HepG2 (cell line): ENCODE measurements around the gene ZNF277. TPM values are rescaled to one million over a fixed set of nuclear protein-coding genes. Genes with fewer than 3 reads are reported as not detected.

Source experiments
- ATAC-seq: fragments of 200-7000 bp; cut with Tn5 transposase; 3 replicates; pipeline ENCODE4 v1.9.1; 2020; ENCODE audit warnings: mild to moderate bottlenecking, moderate library complexity
- BruUV-seq: library from RNA; stranded (reverse); fragments of 400-500 nt; replicated peaks from 2 replicates; lab custom pipeline; 2021; lab: Mats Ljungman, UMichigan
- CTCF ChIA-PET: fragments of 300-600 bp; formaldehyde crosslinking; extraction: SDS; loops from one replicate; lab custom pipeline; 2021; ENCODE audit warnings: low total read pairs, inconsistent platforms, low intra/inter-chr PET ratio; lab: Yijun Ruan, JAX
- POLR2A ChIA-PET: fragments of 350-600 bp; sonication (Branson Sonifier 250); formaldehyde crosslinking; loops from one replicate; lab custom pipeline; 2020; ENCODE audit warnings: antibody characterized with exemption, inconsistent platforms; lab: Yijun Ruan, JAX
- DNase-seq: peaks from one replicate; pipeline ENCODE4 v3.0.0-alpha.2; 2015; ENCODE audit warnings: low spot score
- FAIRE-seq: peaks from 3 replicates; lab custom pipeline; 2011; peaks lifted over from hg19 to GRCh38; lab: Jason Lieb, UNC
- H2AFZ ChIP-seq: one replicate; pipeline ENCODE4 v1.6.1; 2011; ENCODE audit warnings: low read length, inconsistent platforms
- H3K27ac ChIP-seq: fragments of 300-600 bp; 3 replicates; pipeline ENCODE4 v1.8.0; 2011; ENCODE audit warnings: mixed run types, mild to moderate bottlenecking, mixed read lengths, low read length, inconsistent platforms; ENCODE audit not compliant: insufficient read depth; ENCODE audit errors: extremely low read length
- H3K27me3 ChIP-seq, 2 experiments: fragments of 200-600 bp in 1 of 2; 2 replicates in 1 of 2; 3 replicates in 1 of 2; pipeline versions ENCODE4 v1.6.0 to v1.8.0; 2011; ENCODE audit warnings: low read length in 2 of 2, mild to moderate bottlenecking in 2 of 2, moderate library complexity in 2 of 2, inconsistent platforms in 1 of 2; ENCODE audit not compliant: insufficient read depth in 2 of 2, control insufficient read depth in 1 of 2
- H3K36me3 ChIP-seq, 2 experiments: fragments of 200-600 bp in 1 of 2; replicated peaks in 1 of 2; 2 replicates in 1 of 2; 3 replicates in 1 of 2; pipeline versions ENCODE4 v1.5.1 to v1.8.0; 2011; ENCODE audit warnings: low read length in 2 of 2, inconsistent platforms in 1 of 2; ENCODE audit not compliant: insufficient read depth in 2 of 2, control insufficient read depth in 1 of 2
- H3K4me1 ChIP-seq: 2 replicates; pipeline ENCODE4 v1.5.1; 2012; ENCODE audit warnings: low read length, inconsistent platforms; ENCODE audit not compliant: insufficient read depth
- H3K4me2 ChIP-seq: 2 replicates; pipeline ENCODE4 v1.6.0; 2011; ENCODE audit warnings: low read depth, low read length, inconsistent platforms
- H3K4me3 ChIP-seq, 3 experiments: fragments of 200-600 bp in 1 of 3; sonication (generic), shearing (Covaris generic) in 1 of 3; replicated peaks in 1 of 3; 2 replicates each; pipeline ENCODE4 v1.5.1; 2011 to 2016; ENCODE audit warnings: low read length in 3 of 3, inconsistent platforms in 2 of 3, low read depth in 2 of 3, mild to moderate bottlenecking in 2 of 3, control low read depth in 1 of 3, mixed read lengths in 1 of 3; ENCODE audit not compliant: insufficient read depth in 1 of 3
- H3K79me2 ChIP-seq: one replicate; pipeline ENCODE4 v1.6.1; 2011; ENCODE audit warnings: low read length, inconsistent platforms; ENCODE audit not compliant: insufficient read depth
- H3K9ac ChIP-seq: 2 replicates; pipeline ENCODE4 v1.6.0; 2011; ENCODE audit warnings: mild to moderate bottlenecking, low read depth, low read length, inconsistent platforms; ENCODE audit not compliant: insufficient read depth
- H3K9me3 ChIP-seq: 2 replicates; pipeline ENCODE4 v1.5.1; 2012; ENCODE audit warnings: mild to moderate bottlenecking, low read length
- H4K20me1 ChIP-seq: 2 replicates; pipeline ENCODE4 v1.6.0; 2011; ENCODE audit warnings: inconsistent platforms, mild to moderate bottlenecking, low read length, moderate library complexity; ENCODE audit not compliant: insufficient read depth
- HNF4A ChIP-seq: sonication (generic); formaldehyde crosslinking; IDR thresholded peaks from 2 replicates; pipeline ENCODE4 v1.4.0; 2020; ENCODE audit warnings: missing genetic modification reagents
- MBD4 ChIP-seq: IDR thresholded peaks from 2 replicates; pipeline ENCODE4 v1.6.1; 2012; ENCODE audit warnings: low read length, inconsistent platforms, borderline replicate concordance
- NCOR1 ChIP-seq: fragments of 200-600 bp; sonication (generic); IDR thresholded peaks from 2 replicates; pipeline ENCODE4 v1.7.0; 2017; ENCODE audit warnings: antibody characterized with exemption, low read length, borderline replicate concordance
- ZNF329 ChIP-seq: sonication (generic); formaldehyde crosslinking; IDR thresholded peaks from 2 replicates; pipeline ENCODE4 v1.9.0; 2021; ENCODE audit warnings: low read depth, mild to moderate bottlenecking, missing genetic modification reagents
- ZNF616 ChIP-seq: sonication (generic); formaldehyde crosslinking; IDR thresholded peaks from 2 replicates; pipeline ENCODE4 v1.5.0; 2020; ENCODE audit warnings: low read depth, mild to moderate bottlenecking, missing genetic modification reagents
- ZNF691 ChIP-seq: sonication (generic); formaldehyde crosslinking; IDR thresholded peaks from 2 replicates; pipeline ENCODE4 v1.4.0; 2020; ENCODE audit warnings: missing genetic modification reagents, low read depth, mild to moderate bottlenecking, borderline replicate concordance
- WGBS: methylation state at CpG from one replicate; pipeline ENCODE4 v1.1.6; 2017; ENCODE audit warnings: low lambda C conversion rate; 5-methylcytosine and 5-hydroxymethylcytosine counted together
- in situ Hi-C: cut with HindIII; loops from 2 replicates; pipeline ENCODE4 v1.10.0; 2017; ENCODE audit warnings: low pct_unique_long_range_greater_than_20kb; ENCODE audit not compliant: extremely low pct_ligation_motif_present
- intact Hi-C: fragments of 100-400 bp; cut with micrococcal nuclease; formaldehyde crosslinking; loops from one replicate; pipeline ENCODE4 v1.10.0; 2022; ENCODE audit not compliant: unreplicated experiment
- polyA plus RNA-seq, 8 experiments: library from polyadenylated mRNA; depleted of rRNA in 3 of 8; stranded (reverse) in 7 of 8; unstranded in 1 of 8; fragments of >200 nt; fragmentation: Illumina TruSeq in 4 of 8; extraction: Trizol in 4 of 8; gene quantifications; 2 replicates each; pipeline versions ENCODE4 v1.2.1 to v1.2.3, GENCODE V29; 2011 to 2016; ENCODE audit warnings: low read depth in 4 of 8, missing spikeins in 1 of 8, mixed read lengths in 1 of 8; ENCODE audit not compliant: insufficient read depth in 1 of 8
- total RNA-seq, 5 experiments: library from RNA; depleted of rRNA; stranded (reverse); fragments of >200 nt; fragmentation: Illumina TruSeq; extraction: Trizol; gene quantifications; 2 replicates each; pipeline ENCODE4 v1.2.3, GENCODE V29; 2016; ENCODE audit warnings: low read depth in 1 of 5
- TF ChIP-seq, protein P1 (sequence below): IDR thresholded peaks from 2 replicates; pipeline ENCODE4 v1.6.1; 2016; ENCODE audit warnings: low read depth
- TF ChIP-seq, protein P2 (sequence below), 2 experiments: sonication (generic) in 1 of 2; formaldehyde crosslinking in 1 of 2; IDR thresholded peaks; 2 replicates each; pipeline versions ENCODE4 v1.6.1 to v1.9.0; 2014 to 2022; ENCODE audit warnings: antibody characterized with exemption in 1 of 2, borderline replicate concordance in 1 of 2, inconsistent platforms in 1 of 2, low read depth in 1 of 2, missing genetic modification reagents in 1 of 2

ZNF277 gene
- total and polyA plus RNA-seq, 2 of the 13 experiments (the other 11 are each of a cell fraction or from before 2014, with no cell fraction given), result 29.1 to 30.1 TPM

DNA sequence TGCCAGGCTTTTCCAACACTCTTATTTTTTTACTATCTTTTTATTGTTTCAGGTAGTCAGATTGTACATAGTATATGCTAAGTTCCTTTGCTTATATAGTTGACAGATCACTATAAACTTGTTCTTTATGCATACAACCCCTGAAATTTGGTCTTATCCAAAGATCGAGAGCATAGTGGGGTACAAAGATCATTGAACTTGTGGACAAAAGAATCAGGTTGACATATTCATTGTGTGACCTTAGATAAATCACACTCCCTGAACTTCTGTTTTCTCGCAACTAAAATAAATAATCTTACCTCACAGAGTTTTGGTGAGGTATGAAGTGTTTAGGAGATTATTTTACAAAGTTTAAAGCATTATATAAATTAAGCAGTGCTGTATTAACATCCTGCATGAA, 22.1 kb downstream of the ZNF277 start:
- Histone ChIP-seq H2AFZ (no peak overlapping the region), H3K79me2 (peaks cover 38% of the 10 kb centered on the region), H3K4me1 (peaks cover 42% of the 10 kb centered on the region), H3K9ac (no peak overlapping the region), H4K20me1 (no peaks in the 10 kb centered on the region), H3K27me3 (no peaks in the 10 kb centered on the region), H3K4me3 (no peak overlapping the region), H3K27ac (no peak overlapping the region), H3K9me3 (no peaks in the 10 kb centered on the region), H3K4me2 (no peak overlapping the region), H3K36me3 (no peaks in the 10 kb centered on the region)
- WGBS, result 54% methylated on average over 2 of the region's 2 CpGs
- BruUV-seq, result no TSS peak
- ChIA-PET CTCF (no interaction called here), POLR2A (no interaction called here)
- ATAC-seq (no peak), DNase-seq (no peak), FAIRE-seq (no peak)
- in situ Hi-C loops (no loop called here), intact Hi-C loops (no loop called here)
- TF ChIP-seq, protein P1, sequence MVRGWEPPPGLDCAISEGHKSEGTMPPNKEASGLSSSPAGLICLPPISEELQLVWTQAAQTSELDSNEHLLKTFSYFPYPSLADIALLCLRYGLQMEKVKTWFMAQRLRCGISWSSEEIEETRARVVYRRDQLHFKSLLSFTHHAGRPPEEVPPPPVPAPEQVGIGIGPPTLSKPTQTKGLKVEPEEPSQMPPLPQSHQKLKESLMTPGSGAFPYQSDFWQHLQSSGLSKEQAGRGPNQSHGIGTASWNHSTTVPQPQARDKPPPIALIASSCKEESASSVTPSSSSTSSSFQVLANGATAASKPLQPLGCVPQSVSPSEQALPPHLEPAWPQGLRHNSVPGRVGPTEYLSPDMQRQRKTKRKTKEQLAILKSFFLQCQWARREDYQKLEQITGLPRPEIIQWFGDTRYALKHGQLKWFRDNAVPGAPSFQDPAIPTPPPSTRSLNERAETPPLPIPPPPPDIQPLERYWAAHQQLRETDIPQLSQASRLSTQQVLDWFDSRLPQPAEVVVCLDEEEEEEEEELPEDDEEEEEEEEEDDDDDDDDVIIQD, result peak; percentile 68; the same call in 1 of the 2 replicates
- TF ChIP-seq ZNF616 (no peak), ZNF329 (no peak), HNF4A (CRISPR knock-in tag) (peak; percentile 53), MBD4 (no peak), ZNF691 (CRISPR knock-in tag) (no peak), NCOR1 (peak; percentile 47; the same call in 1 of the 2 replicates)
- TF ChIP-seq, protein P2, sequence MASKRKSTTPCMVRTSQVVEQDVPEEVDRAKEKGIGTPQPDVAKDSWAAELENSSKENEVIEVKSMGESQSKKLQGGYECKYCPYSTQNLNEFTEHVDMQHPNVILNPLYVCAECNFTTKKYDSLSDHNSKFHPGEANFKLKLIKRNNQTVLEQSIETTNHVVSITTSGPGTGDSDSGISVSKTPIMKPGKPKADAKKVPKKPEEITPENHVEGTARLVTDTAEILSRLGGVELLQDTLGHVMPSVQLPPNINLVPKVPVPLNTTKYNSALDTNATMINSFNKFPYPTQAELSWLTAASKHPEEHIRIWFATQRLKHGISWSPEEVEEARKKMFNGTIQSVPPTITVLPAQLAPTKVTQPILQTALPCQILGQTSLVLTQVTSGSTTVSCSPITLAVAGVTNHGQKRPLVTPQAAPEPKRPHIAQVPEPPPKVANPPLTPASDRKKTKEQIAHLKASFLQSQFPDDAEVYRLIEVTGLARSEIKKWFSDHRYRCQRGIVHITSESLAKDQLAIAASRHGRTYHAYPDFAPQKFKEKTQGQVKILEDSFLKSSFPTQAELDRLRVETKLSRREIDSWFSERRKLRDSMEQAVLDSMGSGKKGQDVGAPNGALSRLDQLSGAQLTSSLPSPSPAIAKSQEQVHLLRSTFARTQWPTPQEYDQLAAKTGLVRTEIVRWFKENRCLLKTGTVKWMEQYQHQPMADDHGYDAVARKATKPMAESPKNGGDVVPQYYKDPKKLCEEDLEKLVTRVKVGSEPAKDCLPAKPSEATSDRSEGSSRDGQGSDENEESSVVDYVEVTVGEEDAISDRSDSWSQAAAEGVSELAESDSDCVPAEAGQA (IDR thresholded peaks at IDR 0.05; ENCODE audit: low read depth), result no peak
- TF ChIP-seq, protein P2 (CRISPR knock-in tag; IDR thresholded peaks at IDR 0.05; ENCODE audit: borderline replicate concordance), result no peak
